OCI-LY7 (cell line): Measurements from ENCODE around the gene PPP2R1A. TPM values are rescaled to one million over a fixed set of nuclear protein-coding genes. Genes with fewer than 3 reads are reported as not detected.
"Not testable (repeated sequence)": the region's sequence is repeated elsewhere in the genome, so short reads cannot be mapped to it uniquely, and the experiment has no call there.

Source experiments
- BruUV-seq: library from RNA; stranded (reverse); fragments of 400-500 nt; replicated peaks from 2 replicates; lab custom pipeline; 2021; lab: Mats Ljungman, UMichigan
- CTCF ChIA-PET: fragments of 300-600 bp; sonication (Branson Sonifier 250); formaldehyde crosslinking; loops from one replicate; lab custom pipeline; 2022; ENCODE audit warnings: antibody characterized with exemption; ENCODE audit not compliant: unreplicated experiment; lab: Charles Lee
- POLR2A ChIA-PET: fragments of 300-600 bp; sonication (Branson Sonifier 250); formaldehyde crosslinking; loops from one replicate; lab custom pipeline; 2022; ENCODE audit warnings: antibody characterized with exemption; lab: Charles Lee
- DNase-seq: peaks from one replicate; pipeline ENCODE4 v3.0.0-alpha.2; 2015; ENCODE audit warnings: low spot score
- H2AFZ ChIP-seq: fragments of 200-600 bp; sonication (generic), shearing (Covaris generic); 2 replicates; pipeline ENCODE4 v1.6.1; 2014; ENCODE audit warnings: mild to moderate bottlenecking, antibody characterized with exemption, low read length, moderate library complexity
- H3K27ac ChIP-seq: fragments of 200-600 bp; sonication (generic); 2 replicates; pipeline ENCODE4 v1.5.1; 2014; ENCODE audit warnings: mixed run types, low read depth, mild to moderate bottlenecking, moderate library complexity, low read length, inconsistent platforms; ENCODE audit not compliant: poor library complexity, severe bottlenecking
- H3K36me3 ChIP-seq: fragments of 200-600 bp; sonication (generic); 2 replicates; pipeline ENCODE4 v1.6.1; 2014; ENCODE audit warnings: mild to moderate bottlenecking, antibody characterized with exemption, low read length, moderate library complexity, mixed read lengths; ENCODE audit not compliant: insufficient read depth
- H3K4me1 ChIP-seq: fragments of 200-600 bp; sonication (generic); 2 replicates; pipeline ENCODE4 v1.5.1; 2014; ENCODE audit warnings: mild to moderate bottlenecking, low read length; ENCODE audit not compliant: insufficient read depth, poor library complexity, severe bottlenecking
- H3K4me2 ChIP-seq: fragments of 200-600 bp; sonication (generic); 2 replicates; pipeline ENCODE4 v1.6.1; 2014; ENCODE audit warnings: mild to moderate bottlenecking, low read length
- H3K4me3 ChIP-seq: fragments of 200-600 bp; sonication (generic); 2 replicates; pipeline ENCODE4 v1.5.1; 2014; ENCODE audit warnings: mild to moderate bottlenecking, low read depth, low read length; ENCODE audit not compliant: poor library complexity, severe bottlenecking
- H3K79me2 ChIP-seq: fragments of 200-600 bp; sonication (generic); 2 replicates; pipeline ENCODE4 v1.6.1; 2016; ENCODE audit warnings: low read depth, mild to moderate bottlenecking, low read length, moderate library complexity, mixed read lengths; ENCODE audit not compliant: insufficient read depth
- H3K9me2 ChIP-seq: fragments of 200-600 bp; sonication (generic); 2 replicates; pipeline ENCODE4 v1.6.1; 2016; ENCODE audit warnings: mild to moderate bottlenecking, low read length, mixed read lengths; ENCODE audit not compliant: insufficient read depth
- H3K9me3 ChIP-seq: fragments of 200-600 bp; sonication (generic); 2 replicates; pipeline ENCODE4 v1.6.1; 2014; ENCODE audit warnings: mild to moderate bottlenecking, mixed run types, low read length, mixed read lengths
- H4K20me1 ChIP-seq: fragments of 200-600 bp; sonication (generic); 2 replicates; pipeline ENCODE4 v1.6.1; 2014; ENCODE audit warnings: mild to moderate bottlenecking, antibody characterized with exemption, low read length, moderate library complexity, mixed read lengths; ENCODE audit not compliant: insufficient read depth
- CTCF ChIP-seq: fragments of 200-600 bp; sonication (generic); conservative IDR thresholded peaks from 2 replicates; pipeline ENCODE4 v1.5.1; 2014; ENCODE audit warnings: mild to moderate bottlenecking, antibody characterized with exemption, low read length, moderate library complexity, mixed read lengths
- EZH2phosphoT487 ChIP-seq: fragments of 200-600 bp; sonication (generic); IDR thresholded peaks from 2 replicates; pipeline ENCODE4 v1.6.1; 2018; ENCODE audit warnings: low read depth, borderline replicate concordance, mild to moderate bottlenecking, mixed run types, antibody characterized with exemption, low read length, moderate library complexity, mixed read lengths
- intact Hi-C: fragments of 100-400 bp; cut with micrococcal nuclease; formaldehyde crosslinking; loops from one replicate; pipeline ENCODE4 v1.10.0; 2022; ENCODE audit not compliant: unreplicated experiment
- total RNA-seq, 2 experiments: library from RNA; depleted of rRNA in 1 of 2; stranded (reverse); fragments of >200 nt in 1 of 2; shearing (Covaris generic) in 1 of 2; gene quantifications; 2 replicates each; pipeline ENCODE4 v1.2.3, GENCODE V29; 2014 to 2022

The PPP2R1A gene
- total RNA-seq, 2 experiments from 2014 or later: 154 to 207 TPM

GRCh38 chr19:52197964-52198363, 8.1 kb downstream of the PPP2R1A start:
- peaks cover 85% of the 10 kb centered on the region for H3K79me2 ChIP-seq
- no peak overlapping the region for H2AFZ ChIP-seq
- ChIA-PET CTCF (no interaction called here), POLR2A (interaction anchor here (0.7 kb wide), 1 partner anchor 710 kb away, joined by 3 read pairs; no protein-coding TSS in a partner anchor)
- no peaks in the 10 kb centered on the region for H3K9me2 ChIP-seq
- no peak overlapping the region for H3K27ac ChIP-seq
- TF ChIP-seq EZH2phosphoT487 (no peak), CTCF (no peak)
- no TSS peak for BruUV-seq
- DNase-seq: no peak
- peaks cover 45% of the 10 kb centered on the region for H4K20me1 ChIP-seq
- no peaks in the 10 kb centered on the region for H3K9me3 ChIP-seq
- peaks cover 4% of the 10 kb centered on the region for H3K4me1 ChIP-seq
- H3K4me3 ChIP-seq: no peak overlapping the region
- no peak overlapping the region for H3K4me2 ChIP-seq
- H3K36me3 ChIP-seq: peaks cover 97% of the 10 kb centered on the region
- intact Hi-C loops: no loop called here

DNA sequence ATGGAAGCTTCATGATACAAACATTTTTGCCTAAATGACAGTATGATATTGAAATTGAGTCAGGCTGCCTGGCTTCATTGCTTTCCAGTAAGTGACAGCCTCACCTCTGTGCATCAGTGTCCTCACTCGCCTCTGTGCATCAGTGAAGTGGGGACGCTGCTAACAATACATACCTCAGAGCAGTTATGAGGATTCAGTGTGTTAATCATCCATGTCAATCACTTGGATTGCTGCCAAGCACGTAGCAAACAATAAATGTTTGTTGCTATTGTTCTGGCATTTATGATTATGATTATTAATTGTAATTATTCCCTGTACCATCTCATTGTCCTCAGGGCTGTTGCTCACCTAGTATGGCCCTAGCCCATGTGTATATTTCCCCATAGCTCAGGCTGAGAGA, 8.8 kb downstream of the PPP2R1A start:
- CTCF ChIA-PET: no interaction called here
- intact Hi-C loops: no loop called here
- no peaks in the 10 kb centered on the region for H3K4me1 ChIP-seq
- TF ChIP-seq EZH2phosphoT487 (no peak), CTCF (no peak)
- POLR2A ChIA-PET: interaction anchor here (0.5 to 0.7 kb wide), 2 partner anchors 14 to 710 kb away, joined by 3 read pairs; no protein-coding TSS in a partner anchor
- H3K4me3 ChIP-seq: no peak overlapping the region
- no peaks in the 10 kb centered on the region for H3K9me2 ChIP-seq
- H4K20me1 ChIP-seq: peaks cover 43% of the 10 kb centered on the region
- H3K27ac ChIP-seq: no peak overlapping the region
- no peaks in the 10 kb centered on the region for H3K9me3 ChIP-seq
- no peak for DNase-seq
- H3K36me3 ChIP-seq: peaks cover 97% of the 10 kb centered on the region
- H3K79me2 ChIP-seq: peaks cover 78% of the 10 kb centered on the region
- H2AFZ ChIP-seq: no peak overlapping the region
- no peak overlapping the region for H3K4me2 ChIP-seq
- BruUV-seq: no TSS peak

GRCh38 chr19:52200044-52200443, 10.2 kb downstream of the PPP2R1A start:
- H3K9me2 ChIP-seq: no peaks in the 10 kb centered on the region
- POLR2A ChIA-PET: no interaction called here
- no peak overlapping the region for H2AFZ ChIP-seq
- BruUV-seq: no TSS peak
- H3K79me2 ChIP-seq: peaks cover 64% of the 10 kb centered on the region
- H3K4me2 ChIP-seq: no peak overlapping the region
- CTCF ChIA-PET: no interaction called here
- no peaks in the 10 kb centered on the region for H3K9me3 ChIP-seq
- no peak overlapping the region for H3K4me3 ChIP-seq
- peaks cover 97% of the 10 kb centered on the region for H3K36me3 ChIP-seq
- DNase-seq: no peak
- no peak for TF ChIP-seq EZH2phosphoT487
- TF ChIP-seq CTCF: no peak
- H3K27ac ChIP-seq: no peak overlapping the region
- no peaks in the 10 kb centered on the region for H3K4me1 ChIP-seq
- H4K20me1 ChIP-seq: peaks cover 34% of the 10 kb centered on the region; the same call in 1 of the 2 replicates
- intact Hi-C loops: no loop called here

- H3K27ac ChIP-seq, H3K4me1 ChIP-seq, H3K9me2 ChIP-seq, H3K9me3 ChIP-seq, H3K4me3 ChIP-seq, H2AFZ ChIP-seq, POLR2A ChIA-PET, H3K4me2 ChIP-seq, intact Hi-C loops, CTCF ChIA-PET, BruUV-seq, DNase-seq: not testable (repeated sequence)
- Histone ChIP-seq H4K20me1 (peaks cover 34% of the 10 kb centered on the region; the same call in 1 of the 2 replicates), H3K36me3 (peaks cover 97% of the 10 kb centered on the region), H3K79me2 (peaks cover 56% of the 10 kb centered on the region)
Measured at GRCh38 chr19:52200755-52201391, 11.0 kb downstream of the PPP2R1A start.
